ENCODE measurements around the gene GRM8.

GRM8 gene

GRCh38 chr7:126419047-126419446, 833.7 kb downstream of the GRM8 start:
- no peaks in the 10 kb centered on the region for H3K79me2 ChIP-seq (ENCODE audit: insufficient read depth, low read length)
- H3K4me1 ChIP-seq (ENCODE audit: insufficient read depth, low read length) = no peaks in the 10 kb centered on the region
- no peak for DNase-seq
- no peak overlapping the region for H3K4me3 ChIP-seq (ENCODE audit: low read depth in 1 of 2, low read length in 2 of 2)
- TF ChIP-seq CTCF (IDR thresholded peaks at IDR 0.05; ENCODE audit: borderline replicate concordance, extremely low read depth, low read length, poor library complexity, severe bottlenecking) = no peak
- TF ChIP-seq EZH2 (IDR thresholded peaks at IDR 0.05; ENCODE audit: borderline replicate concordance, low read depth, low read length, severe bottlenecking) = no peak
- H3K4me2 ChIP-seq (ENCODE audit: insufficient read depth, low read length) = no peak overlapping the region
- H3K36me3 ChIP-seq (ENCODE audit: insufficient read depth, low read length) = no peaks in the 10 kb centered on the region
- H3K9ac ChIP-seq (ENCODE audit: low read depth, low read length) = no peak overlapping the region
- no peaks in the 10 kb centered on the region for H4K20me1 ChIP-seq (ENCODE audit: insufficient read depth, low read length)
- no peak overlapping the region for H2AFZ ChIP-seq (ENCODE audit: low read depth, low read length)
- H3K27ac ChIP-seq (ENCODE audit: low read length) = no peak overlapping the region
- no peaks in the 10 kb centered on the region for H3K27me3 ChIP-seq (ENCODE audit: insufficient read depth, low read length, poor library complexity)
- no peaks in the 10 kb centered on the region for H3K9me3 ChIP-seq (ENCODE audit: insufficient read depth, low read length, severe bottlenecking)
- no peak for ATAC-seq (ENCODE audit: insufficient read depth, low read depth)

- Histone ChIP-seq H3K4me1 (ENCODE audit: insufficient read depth, low read length) (no peaks in the 10 kb centered on the region), H3K27me3 (ENCODE audit: insufficient read depth, low read length, poor library complexity) (no peaks in the 10 kb centered on the region), H3K9me3 (ENCODE audit: insufficient read depth, low read length, severe bottlenecking) (no peaks in the 10 kb centered on the region), H2AFZ (ENCODE audit: low read depth, low read length) (no peak overlapping the region), H3K4me3 (ENCODE audit: low read depth in 1 of 2, low read length in 2 of 2) (no peak overlapping the region), H3K4me2 (ENCODE audit: insufficient read depth, low read length) (no peak overlapping the region), H3K9ac (ENCODE audit: low read depth, low read length) (no peak overlapping the region), H3K79me2 (ENCODE audit: insufficient read depth, low read length) (no peaks in the 10 kb centered on the region), H3K27ac (ENCODE audit: low read length) (no peak overlapping the region), H4K20me1 (ENCODE audit: insufficient read depth, low read length) (no peaks in the 10 kb centered on the region), H3K36me3 (ENCODE audit: insufficient read depth, low read length) (no peaks in the 10 kb centered on the region)
- TF ChIP-seq EZH2 (IDR thresholded peaks at IDR 0.05; ENCODE audit: borderline replicate concordance, low read depth, low read length, severe bottlenecking) = no peak
- TF ChIP-seq CTCF (IDR thresholded peaks at IDR 0.05; ENCODE audit: borderline replicate concordance, extremely low read depth, low read length, poor library complexity, severe bottlenecking) = no peak
- DNase-seq (no peak), ATAC-seq (ENCODE audit: insufficient read depth, low read depth) (no peak)
These were observed 840.8 kb downstream of the GRM8 start for GRCh38 chr7:126411821-126412383.

- Histone ChIP-seq H3K4me2 (ENCODE audit: insufficient read depth, low read length) (peak overlapping the region; percentile 7; the same call in 1 of the 2 replicates), H3K4me3 (ENCODE audit: low read depth in 1 of 2, low read length in 2 of 2) (no peak overlapping the region), H3K9me3 (ENCODE audit: insufficient read depth, low read length, severe bottlenecking) (no peaks in the 10 kb centered on the region), H4K20me1 (ENCODE audit: insufficient read depth, low read length) (no peaks in the 10 kb centered on the region), H2AFZ (ENCODE audit: low read depth, low read length) (no peak overlapping the region), H3K27ac (ENCODE audit: low read length) (no peak overlapping the region), H3K36me3 (ENCODE audit: insufficient read depth, low read length) (no peaks in the 10 kb centered on the region), H3K27me3 (ENCODE audit: insufficient read depth, low read length, poor library complexity) (no peaks in the 10 kb centered on the region), H3K9ac (ENCODE audit: low read depth, low read length) (no peak overlapping the region), H3K4me1 (ENCODE audit: insufficient read depth, low read length) (no peaks in the 10 kb centered on the region), H3K79me2 (ENCODE audit: insufficient read depth, low read length) (no peaks in the 10 kb centered on the region)
- ATAC-seq (ENCODE audit: insufficient read depth, low read depth) (no peak), DNase-seq (no peak)
- TF ChIP-seq CTCF (IDR thresholded peaks at IDR 0.05; ENCODE audit: borderline replicate concordance, extremely low read depth, low read length, poor library complexity, severe bottlenecking) (no peak), EZH2 (IDR thresholded peaks at IDR 0.05; ENCODE audit: borderline replicate concordance, low read depth, low read length, severe bottlenecking) (no peak)
These were observed 841.5 kb downstream of the GRM8 start for GRCh38 chr7:126411032-126411820.

Data from DND-41 (cell line).